Heart left ventricle (tissue), 16 donors: ENCODE measurements around the gene ZNF37A. TPM values are rescaled to one million over a fixed set of nuclear protein-coding genes. Genes with fewer than 3 reads are reported as not detected.

Experiments
- ATAC-seq, 4 donors: fragments of 200-7000 bp; cut with Tn5 transposase; one replicate each; pipeline ENCODE4 v1.9.1; 2020 to 2022; ENCODE audit warnings: moderate library complexity in 4 of 4, mild to moderate bottlenecking in 3 of 4, moderate number of reproducible peaks in 1 of 4
- DNase-seq, 5 donors: peaks; one replicate each; pipeline ENCODE4 v3.0.0-alpha.2; 2020
- H3K27ac ChIP-seq, 12 donors: fragments of 200-600 bp; sonication (generic) in 4 of 12; one replicate each; pipeline versions ENCODE4 v1.5.0 to v1.8.0; 2016 to 2022; ENCODE audit warnings: mild to moderate bottlenecking in 2 of 12
- H3K27me3 ChIP-seq, 9 donors: fragments of 200-600 bp; sonication (generic) in 2 of 9; one replicate each; pipeline versions ENCODE4 v1.5.1 to v1.8.0; 2016 to 2022; ENCODE audit warnings: mild to moderate bottlenecking in 3 of 9
- H3K36me3 ChIP-seq, 9 donors: fragments of 200-600 bp; sonication (generic) in 2 of 9; one replicate each; pipeline versions ENCODE4 v1.5.0 to v1.8.0; 2018 to 2022; ENCODE audit warnings: mild to moderate bottlenecking in 2 of 9
- H3K4me1 ChIP-seq, 12 donors: fragments of 200-600 bp; sonication (generic) in 4 of 12; one replicate each; pipeline versions ENCODE4 v1.5.0 to v1.8.0; 2016 to 2022; ENCODE audit warnings: mild to moderate bottlenecking in 3 of 12
- H3K4me3 ChIP-seq, 12 donors: fragments of 200-600 bp; sonication (generic) in 4 of 12; one replicate each; pipeline versions ENCODE4 v1.5.0 to v1.8.0; 2017 to 2022; ENCODE audit warnings: mild to moderate bottlenecking in 9 of 12, moderate library complexity in 4 of 12
- H3K9me3 ChIP-seq, 12 donors: fragments of 200-600 bp; sonication (generic) in 4 of 12; one replicate each; pipeline versions ENCODE4 v1.5.0 to v1.8.0; 2016 to 2022; ENCODE audit warnings: mild to moderate bottlenecking in 1 of 12
- CTCF ChIP-seq, 12 donors: fragments of 200-600 bp; sonication (generic) in 4 of 12; IDR thresholded peaks; one replicate each; pipeline versions ENCODE4 v1.5.0 to v1.8.0; 2018 to 2022; ENCODE audit warnings: antibody characterized with exemption in 12 of 12, mild to moderate bottlenecking in 5 of 12
- POLR2A ChIP-seq, 2 donors: fragments of 450-650 bp; IDR thresholded peaks; one replicate each; pipeline ENCODE4 v1.6.1; 2017; ENCODE audit warnings: antibody characterized with exemption in 2 of 2, mild to moderate bottlenecking in 2 of 2, moderate library complexity in 2 of 2
- WGBS, 4 donors: extraction: QIAGEN DNeasy Blood & Tissue Kit in 2 of 4; methylation state at CpG; one replicate each; pipeline versions ENCODE4 v1.1.5 to v1.1.7; 2013 to 2018; 5-methylcytosine and 5-hydroxymethylcytosine counted together
- intact Hi-C, 10 donors: fragments of 100-400 bp; cut with DNase I; formaldehyde crosslinking; loops; one replicate each; pipeline versions ENCODE4 v1.11.1 to v1.14.2; 2022
- polyA plus RNA-seq, 2 donors: library from polyadenylated mRNA; stranded (reverse); fragments of 200-250 nt; gene quantifications; one replicate each; pipeline ENCODE4 v1.2.3, GENCODE V29; 2013
- total RNA-seq, 9 donors: library from RNA; depleted of rRNA in 2 of 9; stranded (reverse); fragments of >200 nt in 2 of 9; fragmentation: NEBNext Ultra II Directional in 3 of 9; extraction: Animal tissue kit (Norgen Biotek cat#: 25700) in 3 of 9; gene quantifications; one replicate each; pipeline versions ENCODE4 v1.1.0 to v1.2.4, GENCODE V29; 2016 to 2023
- donor health status: ischemic (EF 13 %, LVEDD 7.1; RV severe dilation, severe dysfunction).
- donor health status: healthy with polysubstance abuse.
- donor health status: DM: no; HTN: yes; CAD: no.
- donor health status: DM: no; HTN: no; CAD: no.
- donor health status: ischemic (EF 25% LVEDD 6.9; RV normal size, moderate dysfunction).
- donor health status: ischemic (EF 25% LVEDD 5.7; RV mildly dilated, moderate dysfunction).
- donor health status: healthy.
- donor health status: DM: yes; HTN: yes; CAD: no.
- donor health status: ischemic (EF 35%, LVEDD 5.7; RV mildly dilated, moderate dysfunction).
- donor health status: nonischemic (EF 11% LVEDD 7.7; RV severe dilation, severe dysfunction).
- donor health status: DM: yes; HTN: yes; CAD: no.
- donor health status: PGD.
- donor health status: ischemic (EF 29% LVEDD 5.4; RV normal size, mild dysfunction).
- donor health status: nonischemic (EF 23%, LVEDD 6.1; RV moderate dilation, normal function).

The ZNF37A gene
- total and polyA plus RNA-seq, 11 donors = 5.5 to 10.0 (median 7.7) TPM

GRCh38 chr10:38102880-38103279, 8.7 kb downstream of the ZNF37A start:
- Histone ChIP-seq H3K27ac (no peak overlapping the region), H3K27me3 (no peaks in the 10 kb centered on the region), H3K9me3 (peaks cover 0 to 96% (median 50%) of the 10 kb centered on the region in 12 donors), H3K4me3 (no peak overlapping the region), H3K36me3 (peaks cover 5 to 92% (median 53%) of the 10 kb centered on the region in 9 donors), H3K4me1 (no peaks in the 10 kb centered on the region)
- TF ChIP-seq CTCF (IDR thresholded peaks at IDR 0.05) = no peak
- TF ChIP-seq POLR2A (IDR thresholded peaks at IDR 0.05) = no peak
- ATAC-seq (no peak), DNase-seq (no peak)
- WGBS, 4 donors = 90 to 100% (median 95%) methylated on average over 1 of the region's 1 CpG
- intact Hi-C loops = no loop called here

GRCh38 chr10:38103756-38104155, 9.6 kb downstream of the ZNF37A start:
- WGBS, 4 donors = 98 to 100% (median 99%) methylated on average over 3 of the region's 3 CpGs

DNA sequence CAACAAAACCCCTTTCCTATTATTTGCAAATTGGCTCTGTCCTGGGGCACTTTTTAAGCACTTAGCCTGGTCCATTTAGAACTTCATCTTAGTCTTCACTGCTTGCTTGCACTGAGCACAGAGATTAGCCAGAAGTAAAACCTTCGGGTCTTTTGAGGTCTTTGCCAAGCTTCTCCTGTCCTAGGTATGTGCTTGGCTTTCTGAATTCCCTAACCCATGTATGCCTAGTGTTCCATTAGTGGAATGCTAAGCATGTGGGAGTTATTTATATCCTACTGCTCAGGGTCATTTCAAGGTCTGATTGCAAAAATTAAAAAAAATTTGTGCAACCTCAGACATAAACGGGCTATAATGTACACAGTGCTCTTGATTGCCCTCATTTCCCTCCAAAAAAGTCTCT, 18.0 kb downstream of the ZNF37A start:
- peaks cover 4 to 52% (median 33%) of the 10 kb centered on the region in 9 donors for H3K36me3 ChIP-seq
- DNase-seq (no peak), ATAC-seq (peak in 2 of 4 donors; percentile 29 to 73)
- intact Hi-C loops = no loop called here
- no peaks in the 10 kb centered on the region for H3K27me3 ChIP-seq
- H3K27ac ChIP-seq = no peak overlapping the region
- H3K4me3 ChIP-seq = no peak overlapping the region
- WGBS, 4 donors = 51 to 62% (median 56%) methylated on average over 2 of the region's 2 CpGs
- TF ChIP-seq CTCF (IDR thresholded peaks at IDR 0.05) (no peak), POLR2A (IDR thresholded peaks at IDR 0.05) (no peak)
- H3K9me3 ChIP-seq = peaks cover 0 to 100% (median 84%) of the 10 kb centered on the region in 12 donors
- no peaks in the 10 kb centered on the region for H3K4me1 ChIP-seq

More at GRCh38 chr10:38103756-38104155, 9.6 kb downstream of the ZNF37A start:
- TF ChIP-seq POLR2A (IDR thresholded peaks at IDR 0.05) (no peak), CTCF (IDR thresholded peaks at IDR 0.05) (no peak)
- Histone ChIP-seq H3K9me3 (peaks cover 0 to 97% (median 56%) of the 10 kb centered on the region in 12 donors), H3K36me3 (peaks cover 5 to 83% (median 47%) of the 10 kb centered on the region in 9 donors), H3K27ac (no peak overlapping the region), H3K4me1 (no peaks in the 10 kb centered on the region), H3K27me3 (no peaks in the 10 kb centered on the region), H3K4me3 (no peak overlapping the region)
- ATAC-seq (no peak), DNase-seq (no peak)
- intact Hi-C loops = no loop called here

GRCh38 chr10:38118072-38118807, 24.1 kb downstream of the ZNF37A start:
- Histone ChIP-seq H3K4me3 (no peak overlapping the region), H3K9me3 (peaks cover 13 to 100% (median 97%) of the 10 kb centered on the region in 12 donors), H3K27me3 (no peaks in the 10 kb centered on the region), H3K4me1 (no peaks in the 10 kb centered on the region), H3K36me3 (peaks cover 7 to 60% (median 48%) of the 10 kb centered on the region in 9 donors), H3K27ac (no peak overlapping the region)
- TF ChIP-seq CTCF (IDR thresholded peaks at IDR 0.05) (no peak), POLR2A (IDR thresholded peaks at IDR 0.05) (no peak)
- no peak for DNase-seq
- 95 to 100% (median 98%) methylated on average over 3 of the region's 3 CpGs for WGBS, 4 donors
- intact Hi-C loops = no loop called here
- ATAC-seq = no peak
